Measurements from ENCODE around the gene KCTD21.
A peak's percentile ranks its signal among the peaks of the same experiment; 100 is the strongest.

The KCTD21 gene

GRCh38 chr11:78147807-78148206 lies 40.6 kb downstream of the KCTD21 start:
- no peak for DNase-seq (ENCODE audit: low read depth in 2 of 2, low spot score in 1 of 2)

GRCh38 chr11:78145511-78146025 lies 42.9 kb downstream of the KCTD21 start:
- no peak for DNase-seq (ENCODE audit: low read depth in 2 of 2, low spot score in 1 of 2)

- no peak for DNase-seq (ENCODE audit: low read depth in 2 of 2, low spot score in 1 of 2)
Measured at GRCh38 chr11:78140392-78141077, 47.9 kb downstream of the KCTD21 start.

GRCh38 chr11:78139422-78140391 lies 48.7 kb downstream of the KCTD21 start, which contains the start of gene ALG8:
Gene ALG8, minus strand, starts transcription at chr11:78139626. Its CDS starts 38 bp downstream, at chr11:78139588.
- DNase-seq (ENCODE audit: low read depth in 2 of 2, low spot score in 1 of 2): peak; percentile 92 to 97

GRCh38 chr11:78138694-78139421 lies 49.6 kb downstream of the KCTD21 start:
- DNase-seq (ENCODE audit: low read depth in 2 of 2, low spot score in 1 of 2): no peak

GRCh38 chr11:78138291-78138690 lies 50.1 kb downstream of the KCTD21 start:
- no peak for DNase-seq (ENCODE audit: low read depth in 2 of 2, low spot score in 1 of 2)

GRCh38 chr11:78132475-78132874 lies 56.0 kb downstream of the KCTD21 start:
- no peak for DNase-seq (ENCODE audit: low read depth in 2 of 2, low spot score in 1 of 2)

- DNase-seq (ENCODE audit: low read depth in 2 of 2, low spot score in 1 of 2): no peak
Measured at GRCh38 chr11:78131956-78132355, 56.5 kb downstream of the KCTD21 start.

- DNase-seq (ENCODE audit: low read depth in 2 of 2, low spot score in 1 of 2): no peak
Measured at GRCh38 chr11:78127403-78127802, 61.0 kb downstream of the KCTD21 start.

Measured in stimulated activated CD8-positive, alpha-beta memory T cell treated with anti-CD3 and anti-CD28 coated beads, Interleukin-4, amount 100 ng/mL, for 1 hour (primary cell).